Vagina (tissue), 2 donors: ENCODE data around the gene CNOT1. TPM values are rescaled to one million over a fixed set of nuclear protein-coding genes. Genes with fewer than 3 reads are reported as not detected.

Experiments used
- DNase-seq, 2 donors: peaks; one replicate each; pipeline ENCODE4 v3.0.0-alpha.2; 2017; ENCODE audit errors: extremely low spot score in 2 of 2
- H3K27ac ChIP-seq: fragments of 200-600 bp; sonication (generic); one replicate; pipeline ENCODE4 v1.5.1; 2019
- H3K27me3 ChIP-seq: fragments of 200-600 bp; sonication (generic); one replicate; pipeline ENCODE4 v1.5.1; 2019
- H3K36me3 ChIP-seq, 2 donors: fragments of 200-600 bp; sonication (generic); one replicate each; pipeline ENCODE4 v1.5.1; 2017 to 2019
- H3K4me1 ChIP-seq: fragments of 200-600 bp; sonication (generic); one replicate; pipeline ENCODE4 v1.5.1; 2019
- H3K4me3 ChIP-seq, 2 donors: fragments of 200-600 bp; sonication (generic); 1 replicate in 1 of 2; 2 replicates in 1 of 2; pipeline ENCODE4 v1.5.1; 2016 to 2019
- H3K9me3 ChIP-seq: fragments of 200-600 bp; sonication (generic); one replicate; pipeline ENCODE4 v1.5.1; 2019
- POLR2A ChIP-seq, 2 donors: fragments of 450-650 bp; IDR thresholded peaks; one replicate each; pipeline ENCODE4 v1.6.1; 2017; ENCODE audit warnings: antibody characterized with exemption in 2 of 2, mild to moderate bottlenecking in 2 of 2, moderate library complexity in 2 of 2
- POLR2AphosphoS5 ChIP-seq, 2 donors: sonication (generic); formaldehyde crosslinking; IDR thresholded peaks; one replicate each; pipeline ENCODE4 v1.9.0; 2017; ENCODE audit warnings: antibody characterized with exemption in 2 of 2, mild to moderate bottlenecking in 2 of 2, low read depth in 1 of 2; ENCODE audit not compliant: insufficient read depth in 1 of 2
- intact Hi-C: fragments of 100-400 bp; cut with DNase I; formaldehyde crosslinking; loops from one replicate; pipeline ENCODE4 v1.15.1; 2023
- total RNA-seq: library from RNA; depleted of rRNA; stranded (reverse); fragments of >200 nt; gene quantifications from one replicate; pipeline ENCODE4 v1.2.3, GENCODE V29; 2016
- TF ChIP-seq, protein P1 (sequence below), 3 experiments: fragments of 450-650 bp in 2 of 3; fragments of 200-600 bp in 1 of 3; sonication (generic) in 1 of 3; IDR thresholded peaks; one replicate each; pipeline ENCODE4 v1.5.1; 2017 to 2019; ENCODE audit warnings: antibody characterized with exemption in 3 of 3, mild to moderate bottlenecking in 2 of 3, moderate library complexity in 2 of 3

Gene CNOT1
- total RNA-seq, 1 donor from 2014 or later, result 115 TPM

DNA sequence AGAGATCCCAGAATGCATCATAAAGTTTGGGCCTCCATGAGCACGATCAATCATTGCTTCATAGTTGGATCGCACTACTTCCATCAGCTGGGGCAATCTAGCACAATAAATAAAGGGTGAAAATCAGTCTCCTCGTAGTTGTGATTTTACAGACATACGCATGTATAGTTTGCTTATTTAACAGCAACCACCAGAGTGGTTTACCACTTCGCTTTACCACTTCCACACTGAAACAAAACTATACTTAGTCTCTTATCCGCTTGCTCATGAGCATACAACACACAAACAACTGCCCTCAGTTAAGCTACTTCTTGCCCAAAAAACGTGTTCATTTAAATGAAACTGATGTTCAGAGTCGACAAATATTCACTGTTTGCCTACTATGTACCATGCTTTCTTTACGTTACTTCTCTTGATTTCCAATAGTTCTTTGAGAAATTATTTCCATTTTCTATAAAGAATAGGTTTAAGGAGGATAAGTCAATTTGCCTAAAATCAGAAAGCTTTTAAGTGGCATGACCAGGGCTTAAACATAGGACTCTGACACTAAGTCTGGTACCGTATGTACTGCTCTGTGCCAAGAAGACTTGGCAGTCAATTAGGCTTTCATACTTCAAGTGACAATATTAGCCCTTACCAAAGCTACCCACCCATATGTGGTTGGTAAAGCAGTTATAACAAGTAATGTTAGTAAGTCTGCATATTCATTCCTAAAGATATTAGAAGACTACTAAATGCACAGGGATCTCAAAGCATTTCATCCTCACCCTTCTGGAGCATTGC is 92.3 kb downstream of the CNOT1 start:
- DNase-seq, result no peak
- H3K9me3 ChIP-seq, result no peaks in the 10 kb centered on the region
- intact Hi-C loops, result no loop called here
- H3K27me3 ChIP-seq, result no peaks in the 10 kb centered on the region
- TF ChIP-seq, protein P1, sequence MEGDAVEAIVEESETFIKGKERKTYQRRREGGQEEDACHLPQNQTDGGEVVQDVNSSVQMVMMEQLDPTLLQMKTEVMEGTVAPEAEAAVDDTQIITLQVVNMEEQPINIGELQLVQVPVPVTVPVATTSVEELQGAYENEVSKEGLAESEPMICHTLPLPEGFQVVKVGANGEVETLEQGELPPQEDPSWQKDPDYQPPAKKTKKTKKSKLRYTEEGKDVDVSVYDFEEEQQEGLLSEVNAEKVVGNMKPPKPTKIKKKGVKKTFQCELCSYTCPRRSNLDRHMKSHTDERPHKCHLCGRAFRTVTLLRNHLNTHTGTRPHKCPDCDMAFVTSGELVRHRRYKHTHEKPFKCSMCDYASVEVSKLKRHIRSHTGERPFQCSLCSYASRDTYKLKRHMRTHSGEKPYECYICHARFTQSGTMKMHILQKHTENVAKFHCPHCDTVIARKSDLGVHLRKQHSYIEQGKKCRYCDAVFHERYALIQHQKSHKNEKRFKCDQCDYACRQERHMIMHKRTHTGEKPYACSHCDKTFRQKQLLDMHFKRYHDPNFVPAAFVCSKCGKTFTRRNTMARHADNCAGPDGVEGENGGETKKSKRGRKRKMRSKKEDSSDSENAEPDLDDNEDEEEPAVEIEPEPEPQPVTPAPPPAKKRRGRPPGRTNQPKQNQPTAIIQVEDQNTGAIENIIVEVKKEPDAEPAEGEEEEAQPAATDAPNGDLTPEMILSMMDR (IDR thresholded peaks at IDR 0.05), result no peak
- TF ChIP-seq POLR2AphosphoS5 (IDR thresholded peaks at IDR 0.05; ENCODE audit: insufficient read depth in 1 of 2, low read depth in 1 of 2), result no peak
- H3K36me3 ChIP-seq, result peaks cover 0 to 98% of the 10 kb centered on the region in 2 donors
- H3K27ac ChIP-seq, result no peak overlapping the region
- no peaks in the 10 kb centered on the region for H3K4me1 ChIP-seq
- no peak overlapping the region for H3K4me3 ChIP-seq

DNA sequence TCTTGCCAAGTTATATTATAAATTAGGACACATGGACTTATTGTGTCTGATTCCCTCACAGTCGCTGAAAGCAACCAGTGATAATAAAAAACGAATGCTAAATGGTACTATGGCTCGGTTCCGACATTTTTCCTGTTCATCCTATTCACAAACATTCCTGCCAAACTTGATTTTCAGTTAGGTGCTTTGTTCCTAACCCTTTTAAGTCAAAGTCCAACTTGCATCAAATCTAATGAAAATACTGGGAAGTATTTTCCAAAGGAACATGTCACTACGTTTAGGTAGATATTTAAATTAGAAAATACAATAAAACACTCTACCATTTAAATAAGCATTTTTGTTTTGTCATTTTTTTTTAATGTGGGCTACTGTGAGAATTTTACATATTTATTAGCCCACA is 93.3 kb downstream of the CNOT1 start:
- Histone ChIP-seq H3K27ac (no peak overlapping the region), H3K36me3 (peaks cover 0 to 98% of the 10 kb centered on the region in 2 donors), H3K4me1 (no peaks in the 10 kb centered on the region), H3K9me3 (no peaks in the 10 kb centered on the region), H3K27me3 (no peaks in the 10 kb centered on the region), H3K4me3 (no peak overlapping the region)
- intact Hi-C loops, result no loop called here
- no peak for DNase-seq
- TF ChIP-seq POLR2A (IDR thresholded peaks at IDR 0.05) (no peak), POLR2AphosphoS5 (IDR thresholded peaks at IDR 0.05; ENCODE audit: insufficient read depth in 1 of 2, low read depth in 1 of 2) (no peak)
- TF ChIP-seq, protein P1 (IDR thresholded peaks at IDR 0.05), result no peak

- Histone ChIP-seq H3K4me3 (no peak overlapping the region), H3K36me3 (peaks cover 0 to 98% of the 10 kb centered on the region in 2 donors), H3K9me3 (no peaks in the 10 kb centered on the region), H3K27me3 (no peaks in the 10 kb centered on the region), H3K27ac (no peak overlapping the region), H3K4me1 (no peaks in the 10 kb centered on the region)
- TF ChIP-seq POLR2AphosphoS5 (IDR thresholded peaks at IDR 0.05; ENCODE audit: insufficient read depth in 1 of 2, low read depth in 1 of 2) (no peak), POLR2A (IDR thresholded peaks at IDR 0.05) (no peak)
- TF ChIP-seq, protein P1 (IDR thresholded peaks at IDR 0.05), result no peak
- intact Hi-C loops, result no loop called here
- no peak for DNase-seq
These were observed 94.5 kb downstream of the CNOT1 start for GRCh38 chr16:58535100-58535499.

DNA sequence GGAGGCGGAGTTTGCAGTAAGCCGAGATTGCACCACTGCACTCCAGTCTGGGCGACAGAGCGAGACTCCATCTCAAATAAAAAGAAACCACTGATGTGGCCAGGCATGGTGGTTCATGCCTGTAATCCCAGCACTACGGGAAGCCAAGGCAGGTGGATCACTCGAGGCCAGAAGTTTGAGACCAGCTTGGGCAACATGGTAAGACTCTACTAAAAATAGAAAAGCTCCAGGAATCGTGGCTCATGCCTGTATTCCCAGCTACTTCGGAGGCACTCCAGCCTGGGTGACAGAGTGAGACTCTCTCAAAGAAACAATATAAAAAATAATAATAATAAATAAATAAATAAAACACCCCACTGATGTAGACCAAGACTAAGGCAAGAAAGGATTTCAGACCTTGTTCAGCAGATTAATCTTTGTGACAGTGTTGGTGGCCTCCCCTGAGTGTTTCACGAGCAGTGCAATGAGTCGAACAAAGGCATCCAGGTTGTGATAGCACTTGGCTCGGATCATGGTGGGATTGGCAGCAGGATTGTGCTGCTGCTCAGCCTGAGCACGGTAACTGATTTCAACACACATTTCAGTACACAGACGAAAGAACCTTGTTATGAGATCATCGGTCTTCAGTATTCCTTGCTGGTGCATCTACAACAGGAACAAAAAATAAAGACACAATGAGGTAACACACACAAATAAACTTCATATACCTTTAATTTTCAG is 95.7 kb downstream of the CNOT1 start:
- Histone ChIP-seq H3K4me3 (no peak overlapping the region), H3K9me3 (no peaks in the 10 kb centered on the region), H3K27ac (no peak overlapping the region), H3K36me3 (peaks cover 0 to 96% of the 10 kb centered on the region in 2 donors), H3K4me1 (no peaks in the 10 kb centered on the region), H3K27me3 (no peaks in the 10 kb centered on the region)
- TF ChIP-seq POLR2A (IDR thresholded peaks at IDR 0.05) (no peak), POLR2AphosphoS5 (IDR thresholded peaks at IDR 0.05; ENCODE audit: insufficient read depth in 1 of 2, low read depth in 1 of 2) (no peak)
- TF ChIP-seq, protein P1 (IDR thresholded peaks at IDR 0.05), result no peak
- intact Hi-C loops, result no loop called here
- DNase-seq, result no peak

DNA sequence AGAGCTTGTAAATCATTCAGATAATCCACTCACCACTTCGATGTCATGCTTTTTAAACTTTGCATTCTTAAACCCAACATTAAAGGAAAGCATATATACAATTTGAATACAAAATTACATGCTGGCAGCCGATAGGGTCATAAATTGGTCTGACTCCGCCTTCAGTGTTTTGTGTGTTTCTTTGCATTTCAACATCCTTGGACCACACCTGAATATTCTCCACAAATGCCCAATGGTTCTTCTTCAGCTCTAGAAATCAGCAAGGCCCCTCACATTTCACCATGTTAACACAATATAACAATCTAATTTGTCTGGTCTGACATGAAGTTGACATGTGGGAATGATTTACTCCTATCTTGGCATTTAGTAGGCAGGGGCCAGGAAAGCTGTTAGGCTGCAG is 97.2 kb downstream of the CNOT1 start:
- H3K27ac ChIP-seq, result no peak overlapping the region
- intact Hi-C loops, result no loop called here
- peaks cover 0 to 94% of the 10 kb centered on the region in 2 donors for H3K36me3 ChIP-seq
- DNase-seq, result no peak
- H3K4me3 ChIP-seq, result no peak overlapping the region
- H3K4me1 ChIP-seq, result no peaks in the 10 kb centered on the region
- H3K9me3 ChIP-seq, result no peaks in the 10 kb centered on the region
- no peaks in the 10 kb centered on the region for H3K27me3 ChIP-seq
- TF ChIP-seq POLR2A (IDR thresholded peaks at IDR 0.05), result no peak
- no peak for TF ChIP-seq POLR2AphosphoS5 (IDR thresholded peaks at IDR 0.05; ENCODE audit: insufficient read depth in 1 of 2, low read depth in 1 of 2)
- TF ChIP-seq, protein P1 (IDR thresholded peaks at IDR 0.05), result no peak
